Gastroesophageal sphincter (tissue), 4 donors: Measurements from ENCODE around the gene PSORS1C1. TPM values are rescaled to one million over a fixed set of nuclear protein-coding genes. Genes with fewer than 3 reads are reported as not detected.

Source experiments
- ATAC-seq: fragments of 150-250 bp; one replicate; pipeline ENCODE4 v1.9.1; 2016; ENCODE audit warnings: mild to moderate bottlenecking, moderate library complexity
- H3K27ac ChIP-seq, 4 donors: fragments of 200-600 bp; sonication (generic) in 3 of 4; 1 replicate in 3 of 4; 2 replicates in 1 of 4; pipeline ENCODE4 v1.5.1; 2016 to 2019
- H3K27me3 ChIP-seq: fragments of 200-600 bp; sonication (generic); one replicate; pipeline ENCODE4 v1.5.1; 2019
- H3K36me3 ChIP-seq, 2 donors: fragments of 200-600 bp; sonication (generic); one replicate each; pipeline ENCODE4 v1.5.1; 2019; ENCODE audit warnings: control low read depth in 1 of 2
- H3K4me1 ChIP-seq, 3 donors: fragments of 200-600 bp; sonication (generic); 1 replicate in 2 of 3; 2 replicates in 1 of 3; pipeline ENCODE4 v1.5.1; 2016 to 2019; ENCODE audit warnings: control low read depth in 2 of 3
- H3K4me3 ChIP-seq, 2 donors: fragments of 200-600 bp; sonication (generic); one replicate each; pipeline ENCODE4 v1.5.1; 2019; ENCODE audit warnings: mild to moderate bottlenecking in 1 of 2, moderate library complexity in 1 of 2
- H3K9me3 ChIP-seq, 3 donors: fragments of 200-600 bp; sonication (generic); one replicate each; pipeline ENCODE4 v1.5.1; 2017 to 2019; ENCODE audit warnings: control low read depth in 2 of 3
- EP300 ChIP-seq: sonication (generic); formaldehyde crosslinking; IDR thresholded peaks from one replicate; pipeline ENCODE4 v1.6.1; 2017; ENCODE audit warnings: antibody characterized with exemption, mild to moderate bottlenecking
- POLR2A ChIP-seq, 2 donors: fragments of 450-650 bp; IDR thresholded peaks; one replicate each; pipeline ENCODE4 v1.6.1; 2017; ENCODE audit warnings: antibody characterized with exemption in 2 of 2, mild to moderate bottlenecking in 2 of 2, moderate library complexity in 1 of 2
- POLR2AphosphoS5 ChIP-seq: sonication (generic); formaldehyde crosslinking; IDR thresholded peaks from one replicate; pipeline ENCODE4 v1.6.1; 2017; ENCODE audit warnings: antibody characterized with exemption
- WGBS, 2 donors: methylation state at CpG; one replicate each; pipeline ENCODE4 v1.1.5; 2018; ENCODE audit warnings: low coverage in 1 of 2; 5-methylcytosine and 5-hydroxymethylcytosine counted together
- total RNA-seq, 4 donors: library from RNA; depleted of rRNA; stranded (reverse); fragments of >200 nt; gene quantifications; one replicate each; pipeline ENCODE4 v1.1.0, GENCODE V29; 2016
- TF ChIP-seq, protein P1 (sequence below), 4 experiments: fragments of 200-600 bp in 2 of 4; fragments of 450-650 bp in 2 of 4; sonication (generic) in 1 of 4; IDR thresholded peaks; one replicate each; pipeline ENCODE4 v1.5.1; 2017 to 2019; ENCODE audit warnings: antibody characterized with exemption in 4 of 4, mild to moderate bottlenecking in 2 of 4, moderate library complexity in 2 of 4

The PSORS1C1 gene
- total RNA-seq, 4 donors from 2014 or later: 0.12 to 7.8 (median 1.7) TPM

DNA sequence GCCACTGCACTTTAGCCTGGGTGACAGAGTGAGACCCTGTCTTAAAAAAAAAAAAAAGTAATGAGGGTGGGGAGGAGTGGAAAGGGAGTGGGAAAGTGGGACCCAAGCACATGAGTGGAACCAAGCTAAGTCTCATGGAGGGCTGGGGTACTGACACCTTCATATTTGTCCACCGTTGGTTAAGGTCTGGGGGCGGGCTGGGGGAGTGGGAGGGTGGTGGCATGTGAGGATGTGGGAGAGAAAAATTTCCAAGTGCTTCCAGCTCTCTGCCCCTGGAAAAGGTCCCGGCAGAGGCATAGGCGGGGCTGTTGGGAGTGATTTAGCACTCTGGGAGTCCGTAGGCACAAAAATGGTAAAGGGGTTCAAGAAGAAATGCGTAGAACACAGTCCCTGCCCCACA is 18.2 kb downstream of the PSORS1C1 start:
- TF ChIP-seq, protein P1, sequence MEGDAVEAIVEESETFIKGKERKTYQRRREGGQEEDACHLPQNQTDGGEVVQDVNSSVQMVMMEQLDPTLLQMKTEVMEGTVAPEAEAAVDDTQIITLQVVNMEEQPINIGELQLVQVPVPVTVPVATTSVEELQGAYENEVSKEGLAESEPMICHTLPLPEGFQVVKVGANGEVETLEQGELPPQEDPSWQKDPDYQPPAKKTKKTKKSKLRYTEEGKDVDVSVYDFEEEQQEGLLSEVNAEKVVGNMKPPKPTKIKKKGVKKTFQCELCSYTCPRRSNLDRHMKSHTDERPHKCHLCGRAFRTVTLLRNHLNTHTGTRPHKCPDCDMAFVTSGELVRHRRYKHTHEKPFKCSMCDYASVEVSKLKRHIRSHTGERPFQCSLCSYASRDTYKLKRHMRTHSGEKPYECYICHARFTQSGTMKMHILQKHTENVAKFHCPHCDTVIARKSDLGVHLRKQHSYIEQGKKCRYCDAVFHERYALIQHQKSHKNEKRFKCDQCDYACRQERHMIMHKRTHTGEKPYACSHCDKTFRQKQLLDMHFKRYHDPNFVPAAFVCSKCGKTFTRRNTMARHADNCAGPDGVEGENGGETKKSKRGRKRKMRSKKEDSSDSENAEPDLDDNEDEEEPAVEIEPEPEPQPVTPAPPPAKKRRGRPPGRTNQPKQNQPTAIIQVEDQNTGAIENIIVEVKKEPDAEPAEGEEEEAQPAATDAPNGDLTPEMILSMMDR (IDR thresholded peaks at IDR 0.05): no peak
- TF ChIP-seq POLR2A (IDR thresholded peaks at IDR 0.05): no peak
- TF ChIP-seq EP300: no peak
- no peak for TF ChIP-seq POLR2AphosphoS5
- Histone ChIP-seq H3K4me3 (no peak overlapping the region), H3K4me1 (peaks cover 0 to 7% (median 3%) of the 10 kb centered on the region in 3 donors), H3K36me3 (no peaks in the 10 kb centered on the region), H3K27me3 (no peaks in the 10 kb centered on the region), H3K9me3 (no peaks in the 10 kb centered on the region), H3K27ac (no peak overlapping the region)
- WGBS, 2 donors: 82 to 83% methylated on average over 1 to 4 of the region's 6 CpGs
- no peak for ATAC-seq

DNA sequence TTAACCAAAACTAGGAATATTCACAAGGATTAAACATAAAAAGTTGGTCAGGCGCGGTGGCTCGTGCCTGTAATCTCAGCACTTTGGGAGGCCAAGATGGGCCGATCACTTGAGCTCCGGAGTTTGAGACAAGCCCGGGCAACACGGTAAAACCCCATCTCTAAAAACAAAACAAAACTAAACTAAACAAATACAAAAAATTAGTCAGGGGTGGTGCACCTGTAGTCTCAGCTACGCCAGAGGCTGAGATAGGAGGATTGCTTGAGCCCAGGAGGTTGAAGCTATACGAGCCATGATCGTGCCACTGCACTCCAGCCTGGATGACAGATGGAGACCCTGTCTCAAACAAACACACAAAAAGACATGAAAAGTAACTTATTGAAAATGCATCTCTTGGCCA is 21.1 kb downstream of the PSORS1C1 start:
- TF ChIP-seq POLR2A (IDR thresholded peaks at IDR 0.05): no peak
- TF ChIP-seq EP300: no peak
- no peak for TF ChIP-seq POLR2AphosphoS5
- TF ChIP-seq, protein P1 (IDR thresholded peaks at IDR 0.05): no peak
- no peak for ATAC-seq
- Histone ChIP-seq H3K4me1 (peaks cover 0 to 10% (median 4%) of the 10 kb centered on the region in 3 donors), H3K27ac (no peak overlapping the region), H3K27me3 (no peaks in the 10 kb centered on the region), H3K36me3 (no peaks in the 10 kb centered on the region), H3K4me3 (no peak overlapping the region), H3K9me3 (no peaks in the 10 kb centered on the region)
- WGBS, 2 donors: 83 to 85% methylated on average over 8 to 9 of the region's 10 CpGs

DNA sequence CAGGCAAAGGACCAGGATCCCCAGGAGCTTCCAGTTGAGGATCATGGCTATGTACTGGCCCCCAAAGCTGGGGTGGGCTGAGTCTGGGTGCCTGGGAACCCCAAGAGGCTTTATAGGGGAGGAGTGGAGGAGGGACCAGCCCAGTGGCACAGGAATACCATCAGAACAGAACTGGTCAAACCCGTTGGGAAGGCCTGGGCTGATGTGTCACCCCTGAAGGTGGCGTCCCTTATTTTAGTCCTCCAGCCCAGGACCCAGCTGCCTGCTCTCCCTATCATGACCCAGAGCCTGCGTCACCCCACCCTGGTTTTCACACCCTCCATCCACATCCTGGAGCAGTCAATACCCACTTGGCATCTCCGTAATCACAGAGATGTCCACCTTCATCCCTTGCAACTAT is 24.4 kb downstream of the PSORS1C1 start, which contains the start of gene PSORS1C2:
Gene PSORS1C2, minus strand, starts transcription at position 85 of the 400 bp plus-strand sequence. Its CDS starts 40 bp downstream, at position 45.
- no peak for TF ChIP-seq EP300
- TF ChIP-seq, protein P1 (IDR thresholded peaks at IDR 0.05): no peak
- TF ChIP-seq POLR2AphosphoS5: no peak
- no peak for TF ChIP-seq POLR2A (IDR thresholded peaks at IDR 0.05)
- Histone ChIP-seq H3K27ac (no peak within 1 kb of the TSS), H3K4me1 (peaks cover 0 to 26% (median 4%) of the 10 kb centered on the region in 3 donors), H3K9me3 (no peaks in the 10 kb centered on the region), H3K27me3 (no peaks in the 10 kb centered on the region), H3K36me3 (peaks cover 0 to 18% of the 10 kb centered on the region in 2 donors), H3K4me3 (no peak within 1 kb of the TSS)
- WGBS, 2 donors: 100% methylated on average over 2 to 4 of the region's 4 CpGs
- ATAC-seq: no peak

DNA sequence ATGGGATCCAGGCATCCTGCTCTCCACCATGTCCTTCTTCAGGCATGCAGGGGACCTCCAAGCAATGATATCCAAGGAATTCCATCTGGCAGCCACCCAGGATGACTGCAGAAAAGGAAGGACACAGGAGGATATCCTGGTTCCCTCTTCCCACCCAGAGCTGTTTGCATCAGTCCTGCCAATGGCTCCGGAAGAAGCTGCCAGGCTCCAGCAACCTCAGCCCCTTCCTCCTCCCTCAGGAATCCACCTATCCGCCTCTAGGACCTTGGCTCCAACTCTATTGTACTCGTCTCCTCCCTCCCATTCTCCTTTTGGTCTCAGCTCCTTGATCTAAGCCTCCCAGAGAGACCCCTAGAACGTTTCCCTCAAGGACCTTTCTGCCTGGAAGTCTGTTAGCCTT is 25.0 kb downstream of the PSORS1C1 start:
- H3K4me1 ChIP-seq: peaks cover 0 to 26% (median 4%) of the 10 kb centered on the region in 3 donors
- H3K36me3 ChIP-seq: peaks cover 0 to 24% of the 10 kb centered on the region in 2 donors
- no peak for ATAC-seq
- WGBS, 2 donors: 12 to 29% methylated on average over 2 to 3 of the region's 4 CpGs
- no peak overlapping the region for H3K4me3 ChIP-seq
- no peaks in the 10 kb centered on the region for H3K27me3 ChIP-seq
- no peaks in the 10 kb centered on the region for H3K9me3 ChIP-seq
- TF ChIP-seq EP300 (no peak), POLR2A (IDR thresholded peaks at IDR 0.05) (no peak), POLR2AphosphoS5 (no peak)
- TF ChIP-seq, protein P1 (IDR thresholded peaks at IDR 0.05): no peak
- no peak overlapping the region for H3K27ac ChIP-seq

DNA sequence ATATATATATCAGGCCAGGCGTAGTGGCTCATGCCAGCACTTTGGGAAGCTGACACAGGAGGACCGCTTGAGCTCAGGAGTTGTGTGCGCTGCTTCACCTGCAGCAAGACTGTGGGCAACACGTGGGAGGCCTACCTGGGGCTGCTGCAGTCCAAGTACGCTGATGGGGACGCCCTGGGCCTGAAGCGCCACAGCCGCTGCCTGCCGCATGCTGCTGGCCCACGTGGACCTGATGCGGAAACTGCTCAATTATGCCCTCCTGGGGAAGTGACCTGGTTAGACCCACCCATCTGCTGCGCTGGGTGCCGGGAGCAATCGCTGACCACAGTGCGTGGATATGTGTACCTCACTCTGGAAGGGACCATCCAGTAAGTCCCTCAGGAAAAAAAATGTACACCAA is 26.0 kb downstream of the PSORS1C1 start:
- H3K4me1 ChIP-seq: peaks cover 0 to 26% (median 4%) of the 10 kb centered on the region in 3 donors
- no peak overlapping the region for H3K27ac ChIP-seq
- H3K27me3 ChIP-seq: no peaks in the 10 kb centered on the region
- H3K4me3 ChIP-seq: no peak overlapping the region
- no peaks in the 10 kb centered on the region for H3K9me3 ChIP-seq
- no peak for ATAC-seq
- peaks cover 0 to 34% of the 10 kb centered on the region in 2 donors for H3K36me3 ChIP-seq
- TF ChIP-seq POLR2AphosphoS5 (no peak), EP300 (no peak), POLR2A (IDR thresholded peaks at IDR 0.05) (no peak)
- TF ChIP-seq, protein P1 (IDR thresholded peaks at IDR 0.05): no peak
- 83% methylated on average over 6 of the region's 15 CpGs; no CpG with 5 or more reads in 1 of the 2 donors for WGBS, 2 donors
